ENCODE measurements around the gene ITPKC. TPM values are rescaled to one million over a fixed set of nuclear protein-coding genes. Genes with fewer than 3 reads are reported as not detected.

Gene ITPKC
- total and polyA plus RNA-seq, 10 of the 15 experiments (the other 5 are each of a cell fraction or from before 2014, with no cell fraction given): 0.03 to 6.4 (median 3.5) TPM

- TF ChIP-seq, protein P1, sequence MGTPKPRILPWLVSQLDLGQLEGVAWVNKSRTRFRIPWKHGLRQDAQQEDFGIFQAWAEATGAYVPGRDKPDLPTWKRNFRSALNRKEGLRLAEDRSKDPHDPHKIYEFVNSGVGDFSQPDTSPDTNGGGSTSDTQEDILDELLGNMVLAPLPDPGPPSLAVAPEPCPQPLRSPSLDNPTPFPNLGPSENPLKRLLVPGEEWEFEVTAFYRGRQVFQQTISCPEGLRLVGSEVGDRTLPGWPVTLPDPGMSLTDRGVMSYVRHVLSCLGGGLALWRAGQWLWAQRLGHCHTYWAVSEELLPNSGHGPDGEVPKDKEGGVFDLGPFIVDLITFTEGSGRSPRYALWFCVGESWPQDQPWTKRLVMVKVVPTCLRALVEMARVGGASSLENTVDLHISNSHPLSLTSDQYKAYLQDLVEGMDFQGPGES (IDR thresholded peaks at IDR 0.05): no peak
- TF ChIP-seq, protein P2, sequence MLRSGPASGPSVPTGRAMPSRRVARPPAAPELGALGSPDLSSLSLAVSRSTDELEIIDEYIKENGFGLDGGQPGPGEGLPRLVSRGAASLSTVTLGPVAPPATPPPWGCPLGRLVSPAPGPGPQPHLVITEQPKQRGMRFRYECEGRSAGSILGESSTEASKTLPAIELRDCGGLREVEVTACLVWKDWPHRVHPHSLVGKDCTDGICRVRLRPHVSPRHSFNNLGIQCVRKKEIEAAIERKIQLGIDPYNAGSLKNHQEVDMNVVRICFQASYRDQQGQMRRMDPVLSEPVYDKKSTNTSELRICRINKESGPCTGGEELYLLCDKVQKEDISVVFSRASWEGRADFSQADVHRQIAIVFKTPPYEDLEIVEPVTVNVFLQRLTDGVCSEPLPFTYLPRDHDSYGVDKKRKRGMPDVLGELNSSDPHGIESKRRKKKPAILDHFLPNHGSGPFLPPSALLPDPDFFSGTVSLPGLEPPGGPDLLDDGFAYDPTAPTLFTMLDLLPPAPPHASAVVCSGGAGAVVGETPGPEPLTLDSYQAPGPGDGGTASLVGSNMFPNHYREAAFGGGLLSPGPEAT (IDR thresholded peaks at IDR 0.05; ENCODE audit: low read depth): no peak
- TF ChIP-seq BHLHE40 (IDR thresholded peaks at IDR 0.05; ENCODE audit: borderline replicate concordance in 1 of 2, low read depth in 2 of 2, low read length in 1 of 2): no peak
Observed at GRCh38 chr19:40755791-40756190, 38.9 kb downstream of the ITPKC start (continued).

GRCh38 chr19:40756502-40757110 is 39.7 kb downstream of the ITPKC start:
- Histone ChIP-seq H3K4me1 (ENCODE audit: control insufficient read depth, insufficient read depth, low read length) (peaks cover 19% of the 10 kb centered on the region), H3K79me2 (ENCODE audit: control insufficient read depth, insufficient read depth, low read length) (peaks cover 68% of the 10 kb centered on the region), H2AFZ (ENCODE audit: control insufficient read depth, low read depth, low read length) (no peak overlapping the region), H3K9me3 (replicated peaks; ENCODE audit: control insufficient read depth, insufficient read depth, low read length) (no peaks in the 10 kb centered on the region), H4K20me1 (ENCODE audit: control insufficient read depth, insufficient read depth) (peaks cover 14% of the 10 kb centered on the region), H3K27me3 (replicated peaks in 1 of 2; ENCODE audit: control insufficient read depth in 2 of 2, insufficient read depth in 2 of 2, low read length in 1 of 2) (no peaks in the 10 kb centered on the region), H3K4me2 (ENCODE audit: control insufficient read depth, insufficient read depth) (peak overlapping the region; percentile 95), H3K36me3 (ENCODE audit: control insufficient read depth in 2 of 2, insufficient read depth in 2 of 2, low read length in 1 of 2) (peaks cover 21 to 44% of the 10 kb centered on the region in 2 experiments), H3K4me3 (peak overlapping the region; percentile 22), H3K27ac (ENCODE audit: control insufficient read depth, insufficient read depth) (no peak overlapping the region), H3K9ac (ENCODE audit: control insufficient read depth, insufficient read depth, low read length) (no peak overlapping the region)
- ChIA-PET RAD21 (ENCODE audit: unreplicated experiment) (interaction anchor here (2.0 to 16.3 kb wide), 3 partner anchors 20 to 93 kb away, joined by 8 to 291 read pairs (median 10); partner anchors contain the start of genes MIA and RAB4B), POLR2A (interaction anchor here (0.6 to 9.5 kb wide), 7 partner anchors 15 to 134 kb away, joined by 3 to 331 read pairs (median 4); partner anchors contain the start of genes COQ8B, EGLN2, ITPKC and MIA), SMC1A (ENCODE audit: uncharacterized antibody, unreplicated experiment) (interaction anchor here (0.6 to 13.2 kb wide), 4 partner anchors 17 to 468 kb away, joined by 3 to 256 read pairs (median 3); partner anchors contain the start of genes MIA and RAB4B), CTCF (interaction anchor here (2.1 to 9.0 kb wide), 2 partner anchors 14 to 21 kb away, joined by 8 to 72 read pairs; partner anchors contain the start of gene RAB4B)
- 47% methylated on average over 10 of the region's 11 CpGs for WGBS (ENCODE audit: insufficient coverage, insufficient replicate concordance, low lambda C conversion rate, missing lambda C conversion rate)
- TF ChIP-seq, protein P3, sequence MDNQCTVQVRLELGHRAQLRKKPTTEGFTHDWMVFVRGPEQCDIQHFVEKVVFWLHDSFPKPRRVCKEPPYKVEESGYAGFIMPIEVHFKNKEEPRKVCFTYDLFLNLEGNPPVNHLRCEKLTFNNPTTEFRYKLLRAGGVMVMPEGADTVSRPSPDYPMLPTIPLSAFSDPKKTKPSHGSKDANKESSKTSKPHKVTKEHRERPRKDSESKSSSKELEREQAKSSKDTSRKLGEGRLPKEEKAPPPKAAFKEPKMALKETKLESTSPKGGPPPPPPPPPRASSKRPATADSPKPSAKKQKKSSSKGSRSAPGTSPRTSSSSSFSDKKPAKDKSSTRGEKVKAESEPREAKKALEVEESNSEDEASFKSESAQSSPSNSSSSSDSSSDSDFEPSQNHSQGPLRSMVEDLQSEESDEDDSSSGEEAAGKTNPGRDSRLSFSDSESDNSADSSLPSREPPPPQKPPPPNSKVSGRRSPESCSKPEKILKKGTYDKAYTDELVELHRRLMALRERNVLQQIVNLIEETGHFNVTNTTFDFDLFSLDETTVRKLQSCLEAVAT (IDR thresholded peaks at IDR 0.05): 0 out of 2 replicates have a peak, but pooled peaks have one; percentile 20
- TF ChIP-seq IKZF1 (conservative IDR thresholded peaks at IDR 0.05) (peak; percentile 21; the same call in 1 of the 2 replicates), CBX3 (IDR thresholded peaks at IDR 0.05; ENCODE audit: borderline replicate concordance, low read depth) (no peak)
- in situ Hi-C loops (cut with MboI): no loop called here
- DNase-seq (ENCODE audit: low read depth, low spot score) (no peak), ATAC-seq (no peak), FAIRE-seq (no peak)
- BruUV-seq (replicated peaks): no TSS peak
- intact Hi-C loops (cut with micrococcal nuclease; ENCODE audit: unreplicated experiment): no loop called here

All from GM12878 (cell line).